HEK293T (cell line): Measurements from ENCODE around the gene KLK10.
A peak's percentile ranks its signal among the peaks of the same experiment; 100 is the strongest.

Experiments used
- CTCF ChIA-PET: fragments of 350-600 bp; formaldehyde crosslinking; extraction: SDS; loops from one replicate; lab custom pipeline; 2021; ENCODE audit warnings: antibody characterized with exemption, inconsistent platforms; lab: Yijun Ruan, JAX
- POLR2A ChIA-PET: fragments of 350-600 bp; formaldehyde crosslinking; extraction: SDS; loops from one replicate; lab custom pipeline; 2020; ENCODE audit warnings: antibody characterized with exemption, inconsistent platforms; lab: Yijun Ruan, JAX
- DNase-seq: peaks from one replicate; pipeline ENCODE4 v3.0.0; 2012; ENCODE audit warnings: mixed read lengths; ENCODE audit errors: extremely low spot score
- ARNT ChIP-seq: fragments of 450-650 bp; IDR thresholded peaks from 2 replicates; pipeline ENCODE4 v1.6.1; 2017; ENCODE audit warnings: mild to moderate bottlenecking
- BHLHE40 ChIP-seq: fragments of 450-650 bp; IDR thresholded peaks from 2 replicates; pipeline ENCODE4 v1.6.1; 2016; ENCODE audit warnings: mild to moderate bottlenecking, moderate library complexity, borderline replicate concordance
- CTBP1 ChIP-seq: fragments of 450-650 bp; IDR thresholded peaks from 2 replicates; pipeline ENCODE4 v1.6.1; 2016; ENCODE audit warnings: borderline replicate concordance
- ELF4 ChIP-seq: fragments of 450-650 bp; IDR thresholded peaks from 2 replicates; pipeline ENCODE4 v1.6.1; 2017; ENCODE audit warnings: antibody characterized with exemption
- FOXA1 ChIP-seq: fragments of 450-650 bp; IDR thresholded peaks from 2 replicates; pipeline ENCODE4 v1.6.1; 2016; ENCODE audit warnings: mild to moderate bottlenecking
- FOXK2 ChIP-seq: fragments of 450-650 bp; IDR thresholded peaks from 2 replicates; pipeline ENCODE4 v1.6.1; 2016; ENCODE audit warnings: mild to moderate bottlenecking
- FOXM1 ChIP-seq: fragments of 450-650 bp; IDR thresholded peaks from 2 replicates; pipeline ENCODE4 v1.6.1; 2017; ENCODE audit warnings: mild to moderate bottlenecking, borderline replicate concordance
- HDGF ChIP-seq: fragments of 450-650 bp; IDR thresholded peaks from 2 replicates; pipeline ENCODE4 v1.6.1; 2017; ENCODE audit warnings: antibody characterized with exemption, borderline replicate concordance
- L3MBTL2 ChIP-seq: fragments of 450-650 bp; conservative IDR thresholded peaks from 2 replicates; pipeline ENCODE4 v1.6.1; 2016; ENCODE audit warnings: mild to moderate bottlenecking
- LEF1 ChIP-seq: fragments of 450-650 bp; IDR thresholded peaks from 2 replicates; pipeline ENCODE4 v1.6.1; 2017; ENCODE audit warnings: mild to moderate bottlenecking, borderline replicate concordance
- NFRKB ChIP-seq: fragments of 450-650 bp; IDR thresholded peaks from 2 replicates; pipeline ENCODE4 v1.6.1; 2016; ENCODE audit warnings: mild to moderate bottlenecking, moderate library complexity
- SP1 ChIP-seq: fragments of 450-650 bp; IDR thresholded peaks from 2 replicates; pipeline ENCODE4 v1.6.1; 2017
- SUZ12 ChIP-seq: fragments of 450-650 bp; IDR thresholded peaks from 2 replicates; pipeline ENCODE4 v1.6.1; 2016; ENCODE audit warnings: mild to moderate bottlenecking
- TARDBP ChIP-seq: fragments of 450-650 bp; IDR thresholded peaks from 2 replicates; pipeline ENCODE4 v1.6.1; 2016
- ZNF384 ChIP-seq: fragments of 450-650 bp; IDR thresholded peaks from 2 replicates; pipeline ENCODE4 v1.6.1; 2016
- TF ChIP-seq, protein P1 (sequence below): fragments of 450-650 bp; IDR thresholded peaks from 2 replicates; pipeline ENCODE4 v1.6.1; 2016

KLK10 gene

DNA sequence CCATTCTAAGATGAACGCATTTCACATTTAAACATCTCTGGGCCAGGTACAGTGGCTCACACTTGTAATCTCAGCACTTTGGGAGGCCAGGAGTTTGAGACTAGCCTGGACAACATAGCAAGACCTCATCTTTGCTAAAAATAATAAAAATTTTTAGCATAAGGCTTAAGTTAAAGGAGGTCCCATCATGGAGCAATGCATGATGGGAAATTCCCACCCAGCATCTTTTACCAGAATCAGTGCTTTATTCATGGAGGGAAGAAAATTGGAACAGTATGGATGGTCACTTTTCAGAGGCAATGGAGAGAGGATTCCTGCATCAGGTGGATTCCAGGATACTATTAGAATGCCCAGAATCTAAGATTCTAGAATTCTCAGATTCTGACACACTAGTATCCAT, 14.3 kb downstream of the KLK10 start:
- ChIA-PET POLR2A (no interaction called here), CTCF (interaction anchor here (0.6 kb wide), 1 partner anchor 107 kb away, joined by 3 read pairs; no protein-coding TSS in a partner anchor)
- TF ChIP-seq FOXA1 (no peak), TARDBP (no peak), BHLHE40 (no peak), LEF1 (no peak), ARNT (no peak), L3MBTL2 (no peak), HDGF (no peak), ZNF384 (no peak), SUZ12 (no peak), FOXK2 (no peak), CTBP1 (no peak), NFRKB (no peak), ELF4 (no peak), SP1 (no peak), FOXM1 (no peak)
- TF ChIP-seq, protein P1, sequence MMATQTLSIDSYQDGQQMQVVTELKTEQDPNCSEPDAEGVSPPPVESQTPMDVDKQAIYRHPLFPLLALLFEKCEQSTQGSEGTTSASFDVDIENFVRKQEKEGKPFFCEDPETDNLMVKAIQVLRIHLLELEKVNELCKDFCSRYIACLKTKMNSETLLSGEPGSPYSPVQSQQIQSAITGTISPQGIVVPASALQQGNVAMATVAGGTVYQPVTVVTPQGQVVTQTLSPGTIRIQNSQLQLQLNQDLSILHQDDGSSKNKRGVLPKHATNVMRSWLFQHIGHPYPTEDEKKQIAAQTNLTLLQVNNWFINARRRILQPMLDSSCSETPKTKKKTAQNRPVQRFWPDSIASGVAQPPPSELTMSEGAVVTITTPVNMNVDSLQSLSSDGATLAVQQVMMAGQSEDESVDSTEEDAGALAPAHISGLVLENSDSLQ = no peak
- no peak for DNase-seq

DNA sequence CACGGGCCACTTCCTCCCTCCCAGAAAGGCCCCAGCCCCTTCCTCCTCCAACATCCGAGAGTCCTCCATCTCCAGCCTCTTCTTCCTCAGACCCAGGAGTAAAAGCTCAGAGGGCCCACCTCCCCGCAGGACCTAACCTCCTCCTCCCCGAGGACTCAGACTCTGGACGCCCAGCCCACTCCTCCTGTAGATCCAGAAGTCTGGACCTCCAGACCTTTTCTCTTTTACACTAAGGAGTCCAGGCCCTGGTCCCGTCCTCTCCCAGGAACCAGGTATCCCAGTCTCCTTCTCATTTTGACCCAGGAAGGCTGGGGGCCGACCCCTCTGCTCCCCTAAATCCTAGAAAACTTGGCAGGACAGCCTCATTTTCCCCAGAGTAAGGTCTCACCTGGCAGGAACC, 16.2 kb downstream of the KLK10 start:
- POLR2A ChIA-PET = no interaction called here
- CTCF ChIA-PET = no interaction called here
- DNase-seq = no peak
- TF ChIP-seq NFRKB (no peak), TARDBP (no peak), CTBP1 (no peak), ARNT (no peak), FOXA1 (no peak), LEF1 (no peak), HDGF (no peak), L3MBTL2 (no peak)
- TF ChIP-seq, protein P1 = no peak

DNA sequence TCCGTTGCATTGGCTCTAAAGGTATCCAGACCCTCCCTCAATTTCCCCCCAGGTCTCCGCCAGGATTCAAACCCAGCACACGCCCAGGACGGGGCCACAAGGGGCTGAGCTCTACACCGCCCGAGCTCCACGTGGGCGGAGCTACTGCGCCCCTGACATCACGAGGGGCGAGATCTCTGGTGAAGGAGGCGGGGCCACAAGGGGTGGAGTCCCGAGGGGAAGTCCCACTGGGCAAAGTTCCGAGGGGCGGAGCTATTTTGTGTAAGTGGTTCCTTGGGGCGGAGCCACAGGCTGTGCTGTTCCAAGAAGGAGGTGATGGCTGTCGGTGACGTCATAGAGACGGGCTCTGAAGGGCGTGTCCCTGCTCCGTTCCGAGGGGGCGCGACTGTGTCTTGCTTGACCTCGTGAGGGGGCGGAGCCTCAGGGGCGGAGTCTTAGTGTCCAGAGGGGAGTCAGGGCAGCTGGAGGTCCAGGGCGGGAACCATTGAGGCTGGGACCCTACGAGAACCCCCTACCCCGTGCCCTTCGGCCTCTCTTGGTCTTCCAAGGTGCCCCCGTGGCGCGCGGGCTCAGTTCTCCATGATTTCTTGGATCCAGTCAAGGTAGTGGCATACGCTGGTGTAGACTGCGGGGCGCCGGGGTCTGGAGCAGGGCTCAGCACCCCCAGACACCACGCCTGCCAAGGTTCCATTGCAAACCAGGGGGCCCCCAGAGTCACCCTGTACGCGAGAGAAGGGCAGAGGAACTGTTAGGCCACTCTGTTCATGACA, 16.8 kb downstream of the KLK10 start:
- CTCF ChIA-PET = interaction anchor here (0.7 kb wide), 1 partner anchor 94 kb away, joined by 4 read pairs; no protein-coding TSS in a partner anchor
- TF ChIP-seq ARNT (no peak), CTBP1 (no peak), FOXK2 (no peak), ELF4 (no peak)
- DNase-seq = peak; percentile 97
- POLR2A ChIA-PET = interaction anchor here (0.9 to 1.2 kb wide), 2 partner anchors 14 to 197 kb away, joined by 3 read pairs; no protein-coding TSS in a partner anchor

DNA sequence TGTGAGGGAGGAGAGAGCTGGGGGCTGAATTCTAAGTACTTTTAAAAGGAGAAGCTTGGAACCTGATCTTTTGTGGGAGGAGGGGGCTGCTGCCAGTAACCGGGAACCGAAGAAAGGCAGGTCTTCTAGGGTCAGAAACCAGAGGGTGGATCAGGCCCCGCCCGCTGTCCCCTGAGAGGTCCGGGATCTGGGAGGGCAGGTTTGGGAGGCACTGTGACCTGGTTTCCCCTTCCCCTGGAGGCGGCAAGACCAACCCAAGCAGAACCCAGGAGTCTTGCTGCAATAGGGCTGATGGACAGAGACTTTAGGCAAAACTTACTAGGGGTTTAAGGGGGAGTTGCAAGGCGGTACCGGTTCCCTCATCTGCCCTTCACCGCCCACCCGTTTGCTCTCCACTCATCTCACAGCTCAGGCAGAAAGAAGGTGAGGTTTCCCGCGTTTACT, 17.4 kb downstream of the KLK10 start:
- POLR2A ChIA-PET = interaction anchor here (0.9 to 1.2 kb wide), 2 partner anchors 15 to 197 kb away, joined by 3 read pairs; no protein-coding TSS in a partner anchor
- no peak for DNase-seq
- CTCF ChIA-PET = interaction anchor here (0.7 kb wide), 1 partner anchor 95 kb away, joined by 4 read pairs; no protein-coding TSS in a partner anchor
- no peak for TF ChIP-seq ARNT
- no peak for TF ChIP-seq FOXK2
- TF ChIP-seq SP1 = no peak
- TF ChIP-seq BHLHE40 = no peak
- no peak for TF ChIP-seq NFRKB
- TF ChIP-seq ZNF384 = no peak
- no peak for TF ChIP-seq L3MBTL2
- no peak for TF ChIP-seq HDGF
- TF ChIP-seq CTBP1 = no peak
- TF ChIP-seq ELF4 = no peak
- no peak for TF ChIP-seq TARDBP
- TF ChIP-seq SUZ12 = no peak
- TF ChIP-seq, protein P1 = no peak
- no peak for TF ChIP-seq FOXM1

GRCh38 chr19:51001515-51001914, 18.0 kb downstream of the KLK10 start, which contains the start of gene KLK8:
Gene KLK8, minus strand, starts transcription at chr19:51001604. Its CDS starts 437 bp downstream, at chr19:51001167.
- CTCF ChIA-PET = interaction anchor here (0.7 kb wide), 1 partner anchor 7 kb away, joined by 3 read pairs; no protein-coding TSS in a partner anchor
- DNase-seq = no peak
- POLR2A ChIA-PET = no interaction called here
- no peak for TF ChIP-seq FOXK2
- TF ChIP-seq FOXA1 = no peak
- TF ChIP-seq TARDBP = no peak
- no peak for TF ChIP-seq ARNT
- TF ChIP-seq SP1 = no peak
- TF ChIP-seq ELF4 = no peak

DNA sequence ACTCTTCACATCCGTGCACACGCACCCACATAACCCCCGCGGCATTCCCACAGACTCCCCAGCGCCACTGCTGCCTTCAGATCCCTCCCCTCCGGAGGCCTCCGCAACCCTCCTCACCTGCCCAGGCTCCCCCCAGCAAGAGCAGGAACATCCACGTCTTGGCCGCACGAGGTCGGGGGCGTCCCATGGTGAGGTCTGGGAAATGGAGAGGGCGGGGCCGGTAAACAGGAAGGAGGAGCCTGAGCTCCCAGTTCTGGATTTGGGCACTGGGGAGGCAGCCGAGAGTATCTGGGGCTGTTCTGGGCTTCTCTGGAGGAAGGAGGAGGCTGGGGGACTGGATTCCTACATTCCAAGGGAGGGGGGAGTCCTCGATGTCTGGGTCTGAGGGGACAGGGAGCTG, 18.5 kb downstream of the KLK10 start:
- TF ChIP-seq CTBP1 (no peak), FOXM1 (no peak), ARNT (no peak), BHLHE40 (no peak), ELF4 (no peak), LEF1 (no peak), L3MBTL2 (no peak), FOXK2 (no peak), HDGF (no peak), FOXA1 (no peak), SUZ12 (no peak), SP1 (no peak)
- CTCF ChIA-PET = interaction anchor here (0.7 kb wide), 1 partner anchor 8 kb away, joined by 3 read pairs; no protein-coding TSS in a partner anchor
- no peak for DNase-seq
- POLR2A ChIA-PET = no interaction called here
